Muscle layer of colon (tissue), 2 donors: ENCODE measurements around the gene FBN1.

ENCODE experiments used
- H3K27ac ChIP-seq: one replicate; pipeline ENCODE4 v1.7.0; 2013; ENCODE audit warnings: low read depth, mild to moderate bottlenecking, low read length, moderate library complexity
- H3K27me3 ChIP-seq, 2 donors: one replicate each; pipeline ENCODE4 v1.7.0; 2013; ENCODE audit warnings: low read length in 2 of 2, mild to moderate bottlenecking in 2 of 2; ENCODE audit not compliant: insufficient read depth in 2 of 2, control insufficient read depth in 1 of 2
- H3K36me3 ChIP-seq: one replicate; pipeline ENCODE4 v1.7.0; 2013; ENCODE audit warnings: mild to moderate bottlenecking, low read length; ENCODE audit not compliant: insufficient read depth
- H3K4me1 ChIP-seq: one replicate; pipeline ENCODE4 v1.7.0; 2013; ENCODE audit warnings: mild to moderate bottlenecking, low read length; ENCODE audit not compliant: insufficient read depth
- H3K4me3 ChIP-seq, 2 donors: one replicate each; pipeline ENCODE4 v1.7.0; 2013; ENCODE audit warnings: low read length in 2 of 2, low read depth in 1 of 2, mild to moderate bottlenecking in 1 of 2, moderate library complexity in 1 of 2
- H3K9ac ChIP-seq: one replicate; pipeline ENCODE4 v1.7.0; 2013; ENCODE audit warnings: low read length
- H3K9me3 ChIP-seq: one replicate; pipeline ENCODE4 v1.7.0; 2013; ENCODE audit warnings: mild to moderate bottlenecking, low read length
- donor health status: abdominal sarcoma.
- donor health status: Adenocarcinoma of cecum.

The FBN1 gene

GRCh38 chr15:48419896-48420295, 225.6 kb downstream of the FBN1 start:
- Histone ChIP-seq H3K9ac (no peak overlapping the region), H3K4me3 (no peak overlapping the region), H3K9me3 (no peaks in the 10 kb centered on the region), H3K4me1 (no peaks in the 10 kb centered on the region), H3K36me3 (peaks cover 25% of the 10 kb centered on the region), H3K27ac (no peak overlapping the region), H3K27me3 (no peaks in the 10 kb centered on the region)

DNA sequence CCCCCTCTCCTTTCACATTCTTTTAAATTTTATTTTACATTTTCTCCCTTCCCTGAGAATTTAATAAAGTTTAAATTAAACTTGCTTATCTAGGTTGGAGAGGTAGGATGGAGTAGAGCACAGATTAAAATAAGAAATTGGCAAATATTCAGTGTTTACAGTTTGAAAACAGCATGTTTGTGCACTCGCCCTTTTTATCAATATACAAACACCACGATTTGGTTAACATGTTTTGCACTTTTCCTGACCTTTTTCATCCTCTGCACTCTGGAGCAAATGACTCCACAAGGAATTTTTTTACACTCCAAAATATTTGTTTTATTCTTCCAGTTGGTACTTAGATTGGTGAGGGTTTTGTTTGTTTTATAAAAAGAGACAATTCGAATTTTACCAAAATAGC, 227.2 kb downstream of the FBN1 start:
- Histone ChIP-seq H3K4me3 (no peak overlapping the region), H3K9me3 (no peaks in the 10 kb centered on the region), H3K36me3 (peaks cover 21% of the 10 kb centered on the region), H3K4me1 (no peaks in the 10 kb centered on the region), H3K27me3 (no peaks in the 10 kb centered on the region), H3K27ac (no peak overlapping the region), H3K9ac (no peak overlapping the region)

DNA sequence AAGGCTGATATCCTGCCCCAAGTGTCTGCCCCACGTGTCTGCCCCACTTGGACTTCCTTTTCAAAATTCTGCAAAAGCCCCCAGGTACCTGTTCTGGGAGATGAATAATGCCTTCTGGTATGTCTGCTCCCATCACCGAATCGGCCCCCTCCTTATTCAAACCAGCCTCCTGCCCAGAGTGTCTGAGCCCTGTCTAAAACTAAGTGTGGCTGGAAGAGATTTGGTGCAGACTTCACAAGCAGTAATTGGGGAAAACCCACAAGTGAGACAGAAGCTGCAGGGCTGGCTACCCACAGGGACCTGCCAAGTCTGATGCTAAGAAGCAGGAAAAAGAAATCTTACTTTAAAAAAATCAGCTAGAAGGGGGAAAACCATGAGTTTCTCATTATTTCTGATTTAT, 229.2 kb downstream of the FBN1 start:
- Histone ChIP-seq H3K36me3 (peaks cover 23% of the 10 kb centered on the region), H3K9ac (no peak overlapping the region), H3K9me3 (no peaks in the 10 kb centered on the region), H3K4me3 (no peak overlapping the region), H3K27ac (no peak overlapping the region), H3K27me3 (no peaks in the 10 kb centered on the region), H3K4me1 (no peaks in the 10 kb centered on the region)

DNA sequence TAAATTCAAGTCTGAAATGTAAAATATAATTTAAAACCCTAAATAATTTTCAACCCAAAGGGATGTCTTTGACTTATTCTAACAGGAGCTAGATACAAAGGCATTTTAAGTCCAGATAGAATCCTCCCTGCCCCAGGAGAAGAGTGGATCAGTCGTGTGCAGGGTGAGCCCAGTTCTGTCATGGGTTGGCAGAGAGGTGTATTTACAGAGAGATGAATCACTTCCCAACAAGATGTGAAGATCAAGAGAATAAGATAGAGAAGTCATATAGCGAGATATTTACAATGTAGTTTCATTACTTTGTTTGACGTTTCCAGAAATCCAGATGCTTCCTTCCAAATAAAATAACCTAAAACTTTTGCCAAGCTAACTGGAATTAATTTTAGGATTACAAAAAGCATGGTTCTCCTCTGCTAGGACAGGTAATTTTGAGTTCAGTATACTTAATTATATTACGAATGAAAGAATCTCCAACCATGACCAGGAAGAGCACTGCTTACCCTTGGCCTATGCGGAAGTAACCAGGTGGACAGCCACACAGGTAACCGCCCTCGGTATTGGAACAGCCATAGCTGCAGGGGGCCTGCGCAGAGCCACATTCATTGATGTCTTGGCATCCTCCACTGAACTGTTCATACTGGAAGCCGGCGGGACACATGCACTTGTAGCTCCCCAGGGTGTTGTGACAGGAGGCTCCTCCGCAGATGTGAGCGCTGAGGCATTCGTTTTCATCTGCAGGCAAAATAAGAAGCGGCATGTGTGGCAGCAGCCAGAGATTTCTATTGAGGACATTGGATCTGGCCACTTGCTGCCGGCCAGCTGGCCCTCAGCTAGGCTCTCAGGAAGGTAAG, 230.2 kb downstream of the FBN1 start:
- H3K27ac ChIP-seq = no peak overlapping the region
- H3K9ac ChIP-seq = no peak overlapping the region
- no peaks in the 10 kb centered on the region for H3K27me3 ChIP-seq
- H3K4me3 ChIP-seq = no peak overlapping the region
- H3K9me3 ChIP-seq = no peaks in the 10 kb centered on the region
- H3K36me3 ChIP-seq = peaks cover 28% of the 10 kb centered on the region
- H3K4me1 ChIP-seq = no peaks in the 10 kb centered on the region

- H3K9ac ChIP-seq = no peak overlapping the region
- H3K9me3 ChIP-seq = no peaks in the 10 kb centered on the region
- no peaks in the 10 kb centered on the region for H3K27me3 ChIP-seq
- H3K4me1 ChIP-seq = no peaks in the 10 kb centered on the region
- no peak overlapping the region for H3K4me3 ChIP-seq
- H3K36me3 ChIP-seq = peaks cover 24% of the 10 kb centered on the region
- H3K27ac ChIP-seq = no peak overlapping the region
Measured at GRCh38 chr15:48414015-48414414, 231.5 kb downstream of the FBN1 start.

GRCh38 chr15:48413304-48413703, 232.2 kb downstream of the FBN1 start:
- H3K9ac ChIP-seq = no peak overlapping the region

DNA sequence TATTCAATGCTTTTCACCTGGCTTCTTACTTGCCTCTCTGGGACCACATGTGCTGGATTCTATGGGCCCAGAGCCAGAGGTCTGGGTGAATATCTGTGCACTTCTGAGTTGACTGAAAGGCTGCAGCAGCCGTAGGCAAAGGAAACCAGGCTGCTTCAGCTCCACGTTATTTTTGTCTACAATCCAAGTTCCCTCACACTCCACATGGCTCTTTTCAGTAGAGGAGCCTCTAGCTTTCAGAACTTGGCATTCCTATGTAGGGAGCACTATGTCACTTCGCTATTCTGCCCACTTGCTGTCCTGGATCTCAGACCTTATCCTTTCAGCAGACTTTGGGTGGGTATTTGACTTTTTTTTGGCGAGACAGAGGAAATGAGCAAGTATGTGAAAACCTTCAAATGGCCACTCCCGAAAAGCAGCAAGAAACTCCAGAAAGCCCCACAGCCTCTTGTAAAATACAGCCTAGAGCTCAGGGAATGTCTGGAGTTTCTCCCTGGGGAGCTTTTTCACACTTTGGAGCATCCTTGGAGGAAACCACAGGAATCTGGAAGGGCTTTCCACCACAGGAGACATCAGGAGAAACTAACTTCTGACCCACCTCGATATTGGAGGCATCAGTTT, 233.4 kb downstream of the FBN1 start:
- Histone ChIP-seq H3K4me1 (peaks cover 4% of the 10 kb centered on the region), H3K36me3 (peaks cover 19% of the 10 kb centered on the region), H3K9me3 (no peaks in the 10 kb centered on the region), H3K4me3 (no peak overlapping the region), H3K27ac (no peak overlapping the region), H3K9ac (no peak overlapping the region), H3K27me3 (no peaks in the 10 kb centered on the region)

More at GRCh38 chr15:48413304-48413703, 232.2 kb downstream of the FBN1 start:
- H3K36me3 ChIP-seq = peaks cover 19% of the 10 kb centered on the region
- H3K27ac ChIP-seq = no peak overlapping the region
- H3K9me3 ChIP-seq = no peaks in the 10 kb centered on the region
- H3K4me1 ChIP-seq = no peaks in the 10 kb centered on the region
- H3K27me3 ChIP-seq = no peaks in the 10 kb centered on the region
- no peak overlapping the region for H3K4me3 ChIP-seq

GRCh38 chr15:48409623-48410022, 235.9 kb downstream of the FBN1 start:
- Histone ChIP-seq H3K36me3 (peaks cover 19% of the 10 kb centered on the region), H3K4me1 (peaks cover 4% of the 10 kb centered on the region), H3K4me3 (no peak overlapping the region), H3K27ac (no peak overlapping the region), H3K9me3 (no peaks in the 10 kb centered on the region), H3K27me3 (no peaks in the 10 kb centered on the region), H3K9ac (no peak overlapping the region)

- H3K36me3 ChIP-seq = peaks cover 19% of the 10 kb centered on the region
- H3K9me3 ChIP-seq = no peaks in the 10 kb centered on the region
- no peak overlapping the region for H3K4me3 ChIP-seq
- H3K4me1 ChIP-seq = peaks cover 4% of the 10 kb centered on the region
- no peak overlapping the region for H3K9ac ChIP-seq
- no peaks in the 10 kb centered on the region for H3K27me3 ChIP-seq
- no peak overlapping the region for H3K27ac ChIP-seq
Measured at GRCh38 chr15:48408327-48408726, 237.2 kb downstream of the FBN1 start.

DNA sequence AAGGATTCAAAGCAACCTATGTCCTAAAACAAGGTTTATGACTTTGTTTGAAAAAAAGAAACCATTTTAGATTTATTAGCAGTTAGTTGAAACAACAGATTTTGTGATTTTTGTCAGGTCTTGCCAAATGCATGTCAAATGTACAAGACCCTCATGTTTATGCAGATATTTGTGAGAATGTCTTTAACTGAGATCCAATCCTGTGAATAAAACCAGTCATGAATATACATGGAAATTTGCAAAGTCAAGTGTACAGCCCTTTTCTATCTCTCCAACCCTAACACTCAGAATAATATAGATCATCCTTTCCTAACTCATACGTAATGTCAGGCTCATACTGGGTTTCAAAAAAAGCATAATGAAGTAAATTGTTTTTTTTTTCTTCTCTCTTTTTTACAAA, 237.9 kb downstream of the FBN1 start:
- no peak overlapping the region for H3K27ac ChIP-seq
- no peak overlapping the region for H3K4me3 ChIP-seq
- peaks cover 4% of the 10 kb centered on the region for H3K4me1 ChIP-seq
- H3K9me3 ChIP-seq = no peaks in the 10 kb centered on the region
- peaks cover 19% of the 10 kb centered on the region for H3K36me3 ChIP-seq
- no peaks in the 10 kb centered on the region for H3K27me3 ChIP-seq
- no peak overlapping the region for H3K9ac ChIP-seq

DNA sequence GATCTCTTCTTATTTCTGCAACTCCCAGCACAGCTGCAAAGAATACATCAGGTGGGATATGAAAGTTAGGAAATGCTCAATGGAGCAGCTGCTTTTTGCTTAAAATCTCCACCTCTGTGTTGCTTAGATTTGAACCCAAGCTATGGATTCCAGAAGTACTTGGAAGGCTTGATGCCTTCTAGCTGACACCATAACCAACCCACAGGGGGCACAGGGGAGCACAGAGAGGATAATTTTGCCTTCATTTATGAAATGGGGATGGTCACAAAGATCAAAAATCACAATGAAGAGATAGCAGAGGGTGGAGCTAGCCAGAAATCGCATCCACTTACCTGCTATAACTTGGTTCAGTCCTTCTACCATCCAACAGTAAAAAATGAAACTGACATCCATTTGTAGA, 238.6 kb downstream of the FBN1 start:
- Histone ChIP-seq H3K4me1 (peaks cover 4% of the 10 kb centered on the region), H3K9me3 (no peaks in the 10 kb centered on the region), H3K4me3 (no peak overlapping the region), H3K27me3 (no peaks in the 10 kb centered on the region), H3K9ac (no peak overlapping the region), H3K36me3 (peaks cover 12% of the 10 kb centered on the region), H3K27ac (no peak overlapping the region)
